Keratinocyte (primary cell): ENCODE measurements around the gene BRAT1. TPM values are rescaled to one million over a fixed set of nuclear protein-coding genes. Genes with fewer than 3 reads are reported as not detected.

Source experiments
- DNase-seq: peaks from one replicate; pipeline ENCODE4 v3.0.0-alpha.2; 2011; ENCODE audit warnings: low read depth, missing footprints, low spot score
- FAIRE-seq: peaks from 2 replicates; lab custom pipeline; 2011; peaks lifted over from hg19 to GRCh38; lab: Jason Lieb, UNC
- H2AFZ ChIP-seq: 2 replicates; pipeline ENCODE4 v1.6.0; 2012; ENCODE audit warnings: low read length, control low read depth, inconsistent platforms; ENCODE audit not compliant: control insufficient read depth
- H3K27ac ChIP-seq: 2 replicates; pipeline ENCODE4 v1.5.1; 2011; ENCODE audit warnings: low read length; ENCODE audit not compliant: control insufficient read depth, insufficient read depth
- H3K27me3 ChIP-seq: 3 replicates; pipeline ENCODE4 v1.6.0; 2011; ENCODE audit warnings: low read length; ENCODE audit not compliant: control insufficient read depth, insufficient read depth; ENCODE audit errors: extremely low read depth
- H3K36me3 ChIP-seq, 2 experiments: 2 replicates in 1 of 2; 3 replicates in 1 of 2; pipeline ENCODE4 v1.5.1; 2011; ENCODE audit warnings: low read length in 2 of 2, mild to moderate bottlenecking in 1 of 2; ENCODE audit not compliant: control insufficient read depth in 2 of 2, insufficient read depth in 2 of 2; ENCODE audit errors: extremely low read depth in 1 of 2
- H3K4me1 ChIP-seq: 3 replicates; pipeline ENCODE4 v1.5.1; 2011; ENCODE audit warnings: low read length; ENCODE audit not compliant: control insufficient read depth, insufficient read depth; ENCODE audit errors: extremely low read depth
- H3K4me2 ChIP-seq: 3 replicates; pipeline ENCODE4 v1.6.0; 2011; ENCODE audit warnings: low read depth, low read length; ENCODE audit not compliant: control insufficient read depth, insufficient read depth; ENCODE audit errors: extremely low read depth
- H3K4me3 ChIP-seq, 3 experiments: fragments of 200-600 bp in 1 of 3; sonication (generic) in 1 of 3; 2 replicates in 2 of 3; 3 replicates in 1 of 3; pipeline ENCODE4 v1.5.1; 2011 to 2016; ENCODE audit warnings: low read length in 3 of 3, mild to moderate bottlenecking in 3 of 3, control low read depth in 2 of 3, inconsistent platforms in 1 of 3, low read depth in 1 of 3, mixed read lengths in 1 of 3, mixed run types in 1 of 3, moderate library complexity in 1 of 3; ENCODE audit not compliant: control insufficient read depth in 2 of 3, insufficient read depth in 2 of 3; ENCODE audit errors: extremely low read depth in 1 of 3
- H3K79me2 ChIP-seq: 2 replicates; pipeline ENCODE4 v1.6.0; 2012; ENCODE audit warnings: low read length; ENCODE audit not compliant: control insufficient read depth, insufficient read depth
- H3K9ac ChIP-seq: 3 replicates; pipeline ENCODE4 v1.6.0; 2011; ENCODE audit warnings: low read length; ENCODE audit not compliant: control insufficient read depth, insufficient read depth; ENCODE audit errors: extremely low read depth
- H3K9me1 ChIP-seq: 3 replicates; pipeline ENCODE4 v1.6.0; 2011; ENCODE audit warnings: low read length; ENCODE audit not compliant: control insufficient read depth, insufficient read depth; ENCODE audit errors: extremely low read depth
- H3K9me3 ChIP-seq: 2 replicates; pipeline ENCODE4 v1.5.1; 2012; ENCODE audit warnings: low read depth, low read length; ENCODE audit not compliant: control insufficient read depth
- H4K20me1 ChIP-seq: 3 replicates; pipeline ENCODE4 v1.6.0; 2011; ENCODE audit warnings: low read length; ENCODE audit not compliant: control insufficient read depth, insufficient read depth; ENCODE audit errors: extremely low read depth
- EZH2 ChIP-seq: IDR thresholded peaks from one replicate; pipeline ENCODE4 v1.6.1; 2012; ENCODE audit warnings: inconsistent platforms, mild to moderate bottlenecking, low read length, moderate library complexity
- dilution Hi-C: fragments of 300-500 bp; cut with MboI; formaldehyde crosslinking; loops from one replicate; pipeline ENCODE4 v1.7.0; 2020; ENCODE audit warnings: low sequenced_read_pairs; ENCODE audit not compliant: extremely low pct_ligation_motif_present
- polyA plus RNA-seq, 5 experiments: library from polyadenylated mRNA; depleted of rRNA in 3 of 5; stranded (reverse) in 3 of 5; stranded (forward) in 1 of 5; unstranded in 1 of 5; fragments of >200 nt; gene quantifications; 1 replicate in 1 of 5; 2 replicates in 3 of 5; 3 replicates in 1 of 5; pipeline versions ENCODE4 v1.2.1 to v1.2.3, GENCODE V29; 2011 to 2012; ENCODE audit warnings: missing spikeins in 2 of 5, low read depth in 1 of 5, low replicate concordance in 1 of 5
- TF ChIP-seq, protein P1 (sequence below), 3 experiments: IDR thresholded peaks in 1 of 3; conservative IDR thresholded peaks in 1 of 3; optimal IDR thresholded peaks in 1 of 3; 2 replicates in 2 of 3; 3 replicates in 1 of 3; pipeline versions ENCODE3 to v1.5.1; 2011; ENCODE audit warnings: low read length in 3 of 3, mild to moderate bottlenecking in 3 of 3, moderate library complexity in 2 of 3, control low read depth in 1 of 3, inconsistent platforms in 1 of 3; ENCODE audit not compliant: insufficient read depth in 2 of 3; ENCODE audit errors: extremely low read depth in 1 of 3

BRAT1 gene
- polyA plus RNA-seq, 1 donor (not counting 4 experiments of a cell fraction or from before 2014, with no cell fraction given) = 6.4 TPM

DNA sequence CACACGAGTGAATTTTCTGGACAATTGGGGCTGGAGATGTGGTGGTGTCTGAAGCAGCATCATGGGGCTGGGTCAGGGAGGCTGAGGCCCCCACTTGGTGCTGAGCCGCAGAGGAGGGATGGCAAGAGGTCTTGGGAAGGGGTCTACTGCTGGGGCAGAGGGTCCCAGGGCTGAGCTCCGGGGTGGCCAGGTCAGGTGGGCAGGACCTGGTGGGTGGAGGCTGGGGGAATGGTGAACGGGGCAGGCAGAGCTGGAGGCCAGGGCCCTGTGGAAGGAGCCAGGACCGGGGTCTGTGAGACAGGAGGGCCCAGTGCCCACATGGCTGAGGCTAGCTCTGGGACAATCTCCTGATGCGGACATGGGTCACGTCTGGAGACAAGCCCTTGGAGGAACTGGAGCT, 56.1 kb downstream of the BRAT1 start:
- no peaks in the 10 kb centered on the region for H3K9me3 ChIP-seq
- no peak overlapping the region for H3K27ac ChIP-seq
- no peak overlapping the region for H2AFZ ChIP-seq
- H3K27me3 ChIP-seq = peaks cover 27% of the 10 kb centered on the region
- no peaks in the 10 kb centered on the region for H3K9me1 ChIP-seq
- FAIRE-seq (no peak), DNase-seq (no peak)
- H3K36me3 ChIP-seq = no peaks in the 10 kb centered on the region
- H3K4me3 ChIP-seq = no peak overlapping the region
- no peaks in the 10 kb centered on the region for H3K79me2 ChIP-seq
- H3K4me1 ChIP-seq = no peaks in the 10 kb centered on the region
- no peak for TF ChIP-seq EZH2
- TF ChIP-seq, protein P1, sequence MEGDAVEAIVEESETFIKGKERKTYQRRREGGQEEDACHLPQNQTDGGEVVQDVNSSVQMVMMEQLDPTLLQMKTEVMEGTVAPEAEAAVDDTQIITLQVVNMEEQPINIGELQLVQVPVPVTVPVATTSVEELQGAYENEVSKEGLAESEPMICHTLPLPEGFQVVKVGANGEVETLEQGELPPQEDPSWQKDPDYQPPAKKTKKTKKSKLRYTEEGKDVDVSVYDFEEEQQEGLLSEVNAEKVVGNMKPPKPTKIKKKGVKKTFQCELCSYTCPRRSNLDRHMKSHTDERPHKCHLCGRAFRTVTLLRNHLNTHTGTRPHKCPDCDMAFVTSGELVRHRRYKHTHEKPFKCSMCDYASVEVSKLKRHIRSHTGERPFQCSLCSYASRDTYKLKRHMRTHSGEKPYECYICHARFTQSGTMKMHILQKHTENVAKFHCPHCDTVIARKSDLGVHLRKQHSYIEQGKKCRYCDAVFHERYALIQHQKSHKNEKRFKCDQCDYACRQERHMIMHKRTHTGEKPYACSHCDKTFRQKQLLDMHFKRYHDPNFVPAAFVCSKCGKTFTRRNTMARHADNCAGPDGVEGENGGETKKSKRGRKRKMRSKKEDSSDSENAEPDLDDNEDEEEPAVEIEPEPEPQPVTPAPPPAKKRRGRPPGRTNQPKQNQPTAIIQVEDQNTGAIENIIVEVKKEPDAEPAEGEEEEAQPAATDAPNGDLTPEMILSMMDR (optimal IDR thresholded peaks at IDR 0.05 in 1 of 3, IDR thresholded peaks at IDR 0.05 in 1 of 3, conservative IDR thresholded peaks at IDR 0.05 in 1 of 3; ENCODE audit: extremely low read depth in 1 of 3, insufficient read depth in 2 of 3, low read length in 3 of 3) = no peak
- H4K20me1 ChIP-seq = no peaks in the 10 kb centered on the region
- no peak overlapping the region for H3K4me2 ChIP-seq
- H3K9ac ChIP-seq = no peak overlapping the region
- dilution Hi-C loops = no loop called here

DNA sequence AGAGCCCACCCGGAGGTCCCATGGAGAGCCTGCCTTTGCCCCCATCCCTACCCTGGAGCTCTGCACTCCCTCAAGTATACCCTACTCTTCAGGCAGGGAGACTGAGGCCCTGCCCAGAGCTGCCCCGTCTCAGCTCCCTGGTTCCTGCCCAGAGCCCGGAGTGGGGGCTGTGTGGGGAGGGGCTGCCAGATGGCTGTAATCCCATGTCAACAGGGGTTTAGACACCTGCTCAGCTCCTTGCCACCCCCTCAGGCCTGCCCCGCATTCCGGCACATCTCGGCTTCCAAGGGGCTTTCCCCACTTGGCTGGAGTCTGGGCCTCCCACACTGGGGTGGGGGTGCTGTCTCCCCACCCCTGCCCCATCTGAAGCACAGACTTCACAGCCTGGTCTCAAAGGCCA, 56.6 kb downstream of the BRAT1 start:
- Histone ChIP-seq H4K20me1 (no peaks in the 10 kb centered on the region), H3K4me2 (no peak overlapping the region), H3K9me3 (no peaks in the 10 kb centered on the region), H3K79me2 (no peaks in the 10 kb centered on the region), H3K27ac (no peak overlapping the region), H3K4me3 (no peak overlapping the region), H3K4me1 (no peaks in the 10 kb centered on the region), H3K36me3 (no peaks in the 10 kb centered on the region), H3K9me1 (no peaks in the 10 kb centered on the region), H3K9ac (no peak overlapping the region), H3K27me3 (peaks cover 26% of the 10 kb centered on the region), H2AFZ (no peak overlapping the region)
- no peak for DNase-seq
- FAIRE-seq = no peak
- no peak for TF ChIP-seq EZH2
- TF ChIP-seq, protein P1 (optimal IDR thresholded peaks at IDR 0.05 in 1 of 3, IDR thresholded peaks at IDR 0.05 in 1 of 3, conservative IDR thresholded peaks at IDR 0.05 in 1 of 3; ENCODE audit: extremely low read depth in 1 of 3, insufficient read depth in 2 of 3, low read length in 3 of 3) = no peak
- dilution Hi-C loops = no loop called here
